ENCODE data around the gene PGLYRP2. TPM values are rescaled to one million over a fixed set of nuclear protein-coding genes. Genes with fewer than 3 reads are reported as not detected.
A peak's percentile ranks its signal among the peaks of the same experiment; 100 is the strongest.

PGLYRP2 gene
- total and polyA plus RNA-seq, 12 donors, result not detected

DNA sequence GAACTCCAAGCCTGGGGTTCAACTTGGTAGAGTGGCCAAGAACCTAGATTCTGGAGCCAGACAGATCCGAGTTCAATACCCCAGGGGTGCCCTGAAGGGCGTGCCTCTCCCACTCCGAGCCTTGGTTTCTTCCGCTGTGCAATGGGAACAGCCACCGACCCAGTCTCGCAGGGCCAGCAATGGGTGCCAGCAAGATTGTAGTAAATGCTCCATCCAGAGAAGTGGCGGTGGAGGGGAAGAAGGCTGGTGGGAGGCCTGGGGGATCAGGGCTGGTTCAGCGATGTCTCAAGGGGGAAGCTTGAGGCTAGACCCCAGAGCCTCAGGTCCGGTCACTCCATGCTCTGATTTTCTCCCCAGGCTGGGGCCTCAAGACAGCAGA, 34.1 kb downstream of the PGLYRP2 start:
- no peak for DNase-seq
- WGBS, 2 donors, result 88 to 90% methylated on average over 9 of the region's 9 CpGs

DNA sequence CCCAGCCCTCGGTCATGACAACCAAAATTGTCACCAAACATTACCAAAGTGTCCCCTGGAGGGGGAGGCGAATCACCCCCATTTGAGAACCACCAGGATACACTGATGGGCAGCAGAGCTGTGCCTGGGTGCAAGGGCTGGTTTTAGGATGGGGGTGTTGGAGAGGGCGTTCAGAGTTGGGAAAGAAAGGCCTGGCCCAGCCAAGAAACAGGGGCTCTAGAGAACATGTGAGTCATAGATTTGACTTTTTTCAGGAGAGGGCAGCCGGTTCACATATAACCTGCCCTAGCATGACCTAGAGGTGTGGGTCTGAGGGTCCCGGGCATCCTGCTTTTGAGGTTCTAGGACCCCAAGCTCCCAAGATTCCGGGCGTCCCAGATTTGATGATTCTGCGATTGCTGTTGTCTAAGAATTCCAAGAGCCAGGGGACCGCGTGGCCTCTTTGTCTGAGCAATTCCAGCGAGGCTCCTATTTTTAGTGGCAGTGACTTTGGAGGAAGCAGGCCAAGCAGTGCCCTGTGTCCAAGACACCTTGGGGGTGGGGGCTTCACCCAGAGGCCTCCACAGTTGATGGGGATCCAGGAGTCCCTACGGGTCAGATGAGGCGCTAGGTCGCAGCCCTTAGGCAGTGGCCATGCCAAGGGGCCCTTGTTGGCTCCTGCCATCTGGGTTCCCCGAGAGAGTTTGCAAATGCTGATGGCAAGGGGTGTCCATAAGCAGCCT, 34.6 kb downstream of the PGLYRP2 start:
- TF ChIP-seq, protein P1, sequence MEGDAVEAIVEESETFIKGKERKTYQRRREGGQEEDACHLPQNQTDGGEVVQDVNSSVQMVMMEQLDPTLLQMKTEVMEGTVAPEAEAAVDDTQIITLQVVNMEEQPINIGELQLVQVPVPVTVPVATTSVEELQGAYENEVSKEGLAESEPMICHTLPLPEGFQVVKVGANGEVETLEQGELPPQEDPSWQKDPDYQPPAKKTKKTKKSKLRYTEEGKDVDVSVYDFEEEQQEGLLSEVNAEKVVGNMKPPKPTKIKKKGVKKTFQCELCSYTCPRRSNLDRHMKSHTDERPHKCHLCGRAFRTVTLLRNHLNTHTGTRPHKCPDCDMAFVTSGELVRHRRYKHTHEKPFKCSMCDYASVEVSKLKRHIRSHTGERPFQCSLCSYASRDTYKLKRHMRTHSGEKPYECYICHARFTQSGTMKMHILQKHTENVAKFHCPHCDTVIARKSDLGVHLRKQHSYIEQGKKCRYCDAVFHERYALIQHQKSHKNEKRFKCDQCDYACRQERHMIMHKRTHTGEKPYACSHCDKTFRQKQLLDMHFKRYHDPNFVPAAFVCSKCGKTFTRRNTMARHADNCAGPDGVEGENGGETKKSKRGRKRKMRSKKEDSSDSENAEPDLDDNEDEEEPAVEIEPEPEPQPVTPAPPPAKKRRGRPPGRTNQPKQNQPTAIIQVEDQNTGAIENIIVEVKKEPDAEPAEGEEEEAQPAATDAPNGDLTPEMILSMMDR (IDR thresholded peaks at IDR 0.05), result no peak
- WGBS, 2 donors, result 56 to 59% methylated on average over 15 of the region's 15 CpGs
- no peaks in the 10 kb centered on the region for H3K9me3 ChIP-seq
- H3K36me3 ChIP-seq, result peaks cover 0 to 19% (median 0%) of the 10 kb centered on the region in 9 donors
- intact Hi-C loops (cut with DNase I), result loop anchor here in 1 of 10 donors (5.0 kb wide), 1 partner anchor 67 kb away; the partner anchor contains the start of gene AKAP8
- peaks cover 10 to 47% (median 30%) of the 10 kb centered on the region in 9 donors for H3K4me1 ChIP-seq
- H3K27me3 ChIP-seq, result no peaks in the 10 kb centered on the region
- no peak overlapping the region for H3K4me3 ChIP-seq
- H3K27ac ChIP-seq, result peak overlapping the region; percentile 56 to 93 (median 87)
- ATAC-seq (peak in 6 of 8 donors; percentile 10 to 63 (median 50)), DNase-seq (no peak)

More for the DNA sequence above, 34.1 kb downstream of the PGLYRP2 start:
- Histone ChIP-seq H3K9me3 (no peaks in the 10 kb centered on the region), H3K27me3 (no peaks in the 10 kb centered on the region), H3K36me3 (peaks cover 0 to 14% (median 0%) of the 10 kb centered on the region in 9 donors), H3K4me1 (peaks cover 10 to 47% (median 30%) of the 10 kb centered on the region in 9 donors), H3K4me3 (no peak overlapping the region), H3K27ac (peak overlapping the region; percentile 56 to 93 (median 87))
- peak in 1 of 8 donors; percentile 0 for ATAC-seq
- TF ChIP-seq, protein P1 (IDR thresholded peaks at IDR 0.05), result no peak
- intact Hi-C loops (cut with DNase I), result loop anchor here in 1 of 10 donors (5.0 kb wide), 1 partner anchor 68 kb away; the partner anchor contains the start of gene AKAP8

DNA sequence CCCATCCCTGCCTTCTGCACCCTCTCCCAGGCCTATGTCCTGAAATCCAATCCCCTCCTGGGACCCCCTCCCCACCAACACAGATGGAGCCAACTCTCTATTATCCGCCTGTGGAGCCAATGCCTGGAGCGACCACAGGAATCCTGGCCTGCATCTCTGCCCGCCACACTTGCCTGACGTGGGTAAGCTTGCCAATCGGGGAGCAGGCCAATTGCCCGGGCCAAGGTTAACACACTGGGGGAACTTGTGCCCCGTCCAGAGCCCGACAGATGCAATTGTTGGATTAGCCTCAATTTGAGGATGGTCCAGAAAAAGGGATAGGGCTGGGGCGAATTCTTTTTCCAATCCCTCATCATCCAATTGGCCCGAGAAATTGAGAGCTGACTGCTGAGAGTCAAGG, 35.5 kb downstream of the PGLYRP2 start:
- peak; percentile 31 to 69 (median 48) for ATAC-seq
- no peaks in the 10 kb centered on the region for H3K27me3 ChIP-seq
- H3K36me3 ChIP-seq, result peaks cover 0 to 26% (median 0%) of the 10 kb centered on the region in 9 donors
- H3K9me3 ChIP-seq, result no peaks in the 10 kb centered on the region
- H3K27ac ChIP-seq, result peak overlapping the region in 8 of 10 donors; percentile 79 to 89 (median 87)
- H3K4me3 ChIP-seq, result no peak overlapping the region
- whole genome bisulfite sequencing, 2 donors, result 48 to 62% methylated on average over 10 of the region's 10 CpGs
- DNase-seq, result peak; percentile 56 to 68
- TF ChIP-seq, protein P1 (IDR thresholded peaks at IDR 0.05), result no peak
- intact Hi-C loops (cut with DNase I), result no loop called here
- peaks cover 5 to 42% (median 25%) of the 10 kb centered on the region in 9 donors for H3K4me1 ChIP-seq

DNA sequence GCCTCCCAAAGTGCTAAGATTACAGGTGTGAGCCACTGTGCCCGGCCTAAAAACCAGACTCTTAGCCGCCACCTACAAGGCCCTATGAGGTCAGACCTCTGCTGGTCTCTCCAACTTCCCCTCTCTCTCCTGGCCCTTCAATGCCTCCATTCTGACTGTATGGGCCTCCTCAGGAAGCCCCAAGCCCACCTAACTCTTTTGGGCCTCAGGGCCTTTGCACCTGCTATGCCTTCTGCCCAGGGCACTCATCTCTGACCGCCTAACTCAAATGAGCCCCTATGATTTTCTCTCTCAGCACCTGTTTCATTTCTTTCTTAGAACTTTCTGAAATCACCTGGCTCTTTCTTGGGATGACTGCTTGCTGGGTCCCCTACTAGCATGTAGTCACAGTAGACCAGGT, 36.0 kb downstream of the PGLYRP2 start:
- TF ChIP-seq, protein P1 (IDR thresholded peaks at IDR 0.05), result no peak
- no peaks in the 10 kb centered on the region for H3K9me3 ChIP-seq
- peaks cover 4 to 37% (median 21%) of the 10 kb centered on the region in 9 donors for H3K4me1 ChIP-seq
- no peaks in the 10 kb centered on the region for H3K27me3 ChIP-seq
- ATAC-seq (no peak), DNase-seq (no peak)
- peak overlapping the region in 4 of 10 donors; percentile 23 to 89 (median 84) for H3K27ac ChIP-seq
- intact Hi-C loops (cut with DNase I), result no loop called here
- WGBS, 2 donors, result 94 to 99% methylated on average over 3 of the region's 3 CpGs
- H3K4me3 ChIP-seq, result no peak overlapping the region
- peaks cover 0 to 31% (median 0%) of the 10 kb centered on the region in 9 donors for H3K36me3 ChIP-seq

Data from heart right ventricle (tissue), 16 donors.